K562 (cell line): ENCODE measurements around the gene MORF4L1. TPM values are rescaled to one million over a fixed set of nuclear protein-coding genes. Genes with fewer than 3 reads are reported as not detected.

Experiments used
- ATAC-seq: fragments of 200-7000 bp; cut with Tn5 transposase; 3 replicates; pipeline ENCODE4 v1.9.1; 2020; ENCODE audit warnings: moderate library complexity
- BruUV-seq: library from RNA; stranded (reverse); fragments of 400-500 nt; replicated peaks from 2 replicates; lab custom pipeline; 2021; lab: Mats Ljungman, UMichigan
- CTCF ChIA-PET: fragments of 300-600 bp; formaldehyde crosslinking; extraction: SDS; loops from one replicate; lab custom pipeline; 2021; ENCODE audit warnings: low intra/inter-chr PET ratio; lab: Yijun Ruan, JAX
- POLR2A ChIA-PET: fragments of 300-600, 350-650 bp; sonication (Branson Sonifier 250); formaldehyde crosslinking; extraction: SDS; loops from one replicate; lab custom pipeline; 2021; ENCODE audit warnings: antibody characterized with exemption, inconsistent platforms; lab: Yijun Ruan, JAX
- DNase-seq, 4 experiments: peaks; one replicate each; pipeline versions ENCODE4 v3.0.0 to v3.0.0-alpha.2; 2011 to 2018; ENCODE audit warnings: low spot score in 3 of 4, mixed read lengths in 3 of 4; ENCODE audit errors: extremely low read depth in 1 of 4
- FAIRE-seq: peaks from 2 replicates; lab custom pipeline; 2011; peaks lifted over from hg19 to GRCh38; lab: Jason Lieb, UNC
- H2AFZ ChIP-seq: 2 replicates; pipeline ENCODE4 v1.6.0; 2011; ENCODE audit warnings: low read depth, low read length, control low read depth, inconsistent platforms
- H3K27ac ChIP-seq: fragments of 200-600 bp; 3 replicates; pipeline ENCODE4 v1.8.0; 2011; ENCODE audit warnings: low read depth, mild to moderate bottlenecking, control low read depth, inconsistent platforms, low read length, moderate library complexity, mixed read lengths; ENCODE audit errors: extremely low read depth
- H3K27me3 ChIP-seq, 2 experiments: fragments of 300-600 bp in 1 of 2; 2 replicates in 1 of 2; 3 replicates in 1 of 2; pipeline versions ENCODE4 v1.6.0 to v1.8.0; 2011; ENCODE audit warnings: inconsistent platforms in 2 of 2, low read length in 2 of 2, mild to moderate bottlenecking in 1 of 2, mixed read lengths in 1 of 2, moderate library complexity in 1 of 2; ENCODE audit not compliant: control insufficient read depth in 2 of 2, insufficient read depth in 2 of 2
- H3K36me3 ChIP-seq: fragments of 300-600 bp; 3 replicates; pipeline ENCODE4 v1.8.0; 2011; ENCODE audit warnings: mild to moderate bottlenecking, low read length, inconsistent platforms; ENCODE audit not compliant: control insufficient read depth, insufficient read depth
- H3K4me1 ChIP-seq, 2 experiments: fragments of 200-600 bp in 1 of 2; replicated peaks in 1 of 2; 2 replicates in 1 of 2; 3 replicates in 1 of 2; pipeline versions ENCODE4 v1.5.1 to v1.8.0; 2011; ENCODE audit warnings: inconsistent platforms in 2 of 2, low read length in 2 of 2, mild to moderate bottlenecking in 1 of 2, mixed read lengths in 1 of 2, moderate library complexity in 1 of 2; ENCODE audit not compliant: control insufficient read depth in 2 of 2, insufficient read depth in 2 of 2
- H3K4me2 ChIP-seq: 2 replicates; pipeline ENCODE4 v1.6.1; 2011; ENCODE audit warnings: low read length, control low read depth, inconsistent platforms, mixed read lengths; ENCODE audit not compliant: insufficient read depth
- H3K4me3 ChIP-seq: fragments of 200-600 bp; sonication (generic), shearing (Covaris generic); 2 replicates; pipeline ENCODE4 v1.5.1; 2016; ENCODE audit warnings: control low read depth, inconsistent platforms
- H3K79me2 ChIP-seq: fragments of 200-600 bp; 3 replicates; pipeline ENCODE4 v1.8.0; 2011; ENCODE audit warnings: low read length, inconsistent platforms; ENCODE audit not compliant: control insufficient read depth, insufficient read depth
- H3K9ac ChIP-seq, 2 experiments: 2 replicates each; pipeline versions ENCODE4 v1.6.0 to v1.6.1; 2011; ENCODE audit warnings: low read depth in 2 of 2, low read length in 2 of 2, control low read depth in 1 of 2, inconsistent platforms in 1 of 2, mild to moderate bottlenecking in 1 of 2, mixed read lengths in 1 of 2; ENCODE audit not compliant: insufficient read depth in 1 of 2
- H3K9me1 ChIP-seq: one replicate; pipeline ENCODE4 v1.6.0; 2011; ENCODE audit warnings: inconsistent platforms, mild to moderate bottlenecking, low read length, moderate library complexity; ENCODE audit not compliant: control insufficient read depth, insufficient read depth
- H3K9me3 ChIP-seq: replicated peaks from 2 replicates; pipeline ENCODE4 v1.5.1; 2011; ENCODE audit warnings: low read depth, low read length, inconsistent platforms; ENCODE audit not compliant: control insufficient read depth, insufficient read depth
- H4K20me1 ChIP-seq: replicated peaks from 2 replicates; pipeline ENCODE4 v1.6.1; 2011; ENCODE audit warnings: low read length, inconsistent platforms, mixed read lengths; ENCODE audit not compliant: control insufficient read depth, insufficient read depth
- GABPA ChIP-seq: fragments of 200-800 bp; sonication (Bioruptor generic); conservative IDR thresholded peaks from 2 replicates; pipeline ENCODE4 v1.6.1; 2016; ENCODE audit warnings: low read depth, missing genetic modification characterization, missing compliant biosample characterization
- MAZ ChIP-seq, 2 experiments: fragments of 450-650 bp in 1 of 2; sonication (generic) in 1 of 2; formaldehyde crosslinking; IDR thresholded peaks in 1 of 2; conservative IDR thresholded peaks in 1 of 2; 2 replicates each; pipeline versions ENCODE4 v1.4.0 to v1.5.0; 2020; ENCODE audit warnings: mild to moderate bottlenecking in 1 of 2, missing genetic modification reagents in 1 of 2
- NR2F6 ChIP-seq: fragments of 450-650 bp; formaldehyde crosslinking; IDR thresholded peaks from 2 replicates; pipeline ENCODE4 v1.4.0; 2020; ENCODE audit warnings: mild to moderate bottlenecking
- ZBTB11 ChIP-seq, 3 experiments: fragments of 200-800 bp in 1 of 3; fragments of 250-450 bp in 1 of 3; fragments of 450-650 bp in 1 of 3; sonication (Bioruptor Pico) in 1 of 3; sonication (Bioruptor generic) in 1 of 3; formaldehyde crosslinking in 1 of 3; IDR thresholded peaks; 2 replicates each; pipeline versions ENCODE4 v1.6.1 to v1.8.0; 2016 to 2022; ENCODE audit warnings: mild to moderate bottlenecking in 2 of 3, missing genetic modification characterization in 2 of 3, missing compliant biosample characterization in 1 of 3, moderate library complexity in 1 of 3
- WGBS: fragments of 100-300 bp; shearing (Covaris generic); methylation state at CpG from one replicate; pipeline ENCODE4 v1.1.6; 2016; ENCODE audit warnings: low coverage, mixed read lengths; ENCODE audit not compliant: insufficient coverage; ENCODE audit errors: missing lambda C conversion rate; 5-methylcytosine and 5-hydroxymethylcytosine counted together
- in situ Hi-C: fragments of 300-500 bp; cut with MboI; formaldehyde crosslinking; loops from 4 replicates; pipeline ENCODE4 v1.15.0; 2018; ENCODE audit warnings: inconsistent platforms, mixed read lengths
- intact Hi-C: fragments of 100-400 bp; cut with micrococcal nuclease; formaldehyde crosslinking; loops from 2 replicates; pipeline ENCODE4 v1.14.2; 2022
- polyA plus RNA-seq, 8 experiments: library from polyadenylated mRNA; depleted of rRNA in 4 of 8; stranded (reverse) in 5 of 8; unstranded in 3 of 8; fragments of >200 nt; fragmentation: Nextera tagmentation in 2 of 8; fragmentation: Illumina TruSeq in 1 of 8; extraction: Ambion mirVana in 2 of 8; extraction: Trizol in 1 of 8; gene quantifications; 2 replicates each; pipeline versions ENCODE4 v1.2.1 to v1.2.3, GENCODE V29; 2011 to 2014; ENCODE audit warnings: inconsistent platforms in 1 of 8, missing spikeins in 1 of 8
- total RNA-seq, 7 experiments: library from RNA; depleted of rRNA in 6 of 7; stranded (reverse); fragments of >200 nt in 6 of 7; fragmentation: Illumina TruSeq in 2 of 7; extraction: Trizol in 2 of 7; gene quantifications; 2 replicates each; pipeline versions ENCODE4 v1.2.1 to v1.2.3, GENCODE V29; 2011 to 2021; ENCODE audit warnings: low replicate concordance in 1 of 7

The MORF4L1 gene
- total and polyA plus RNA-seq, 9 of the 15 experiments (the other 6 are each of a cell fraction or from before 2014, with no cell fraction given) = 127 to 615 (median 281) TPM

GRCh38 chr15:78830514-78831228, 42.0 kb upstream of the MORF4L1 start:
- Histone ChIP-seq H3K4me2 (no peak overlapping the region), H3K9me1 (no peaks in the 10 kb centered on the region), H3K9me3 (no peaks in the 10 kb centered on the region), H3K4me1 (peaks cover 0 to 17% of the 10 kb centered on the region in 2 experiments; a peak in 2 of 5 replicates), H3K27me3 (peaks cover 36 to 50% of the 10 kb centered on the region in 2 experiments; a peak in 4 of 5 replicates), H4K20me1 (no peaks in the 10 kb centered on the region; the same call in 1 of the 2 replicates), H3K27ac (no peak overlapping the region), H3K4me3 (no peak overlapping the region), H3K36me3 (no peaks in the 10 kb centered on the region), H3K79me2 (no peaks in the 10 kb centered on the region), H3K9ac (no peak overlapping the region), H2AFZ (no peak overlapping the region)
- peak; percentile 64 for ATAC-seq
- POLR2A ChIA-PET = interaction anchor here (1.2 kb wide), 1 partner anchor 20 kb away, joined by 3 read pairs; no protein-coding TSS in a partner anchor
- in situ Hi-C loops = no loop called here
- no peak for TF ChIP-seq NR2F6 (CRISPR knock-in tag)
- no peak for TF ChIP-seq MAZ (CRISPR knock-in tag; conservative IDR thresholded peaks at IDR 0.05 in 1 of 2, IDR thresholded peaks at IDR 0.05 in 1 of 2)
- peak in 1 of 3 experiments; percentile 40; a peak in 1 of 6 replicates for TF ChIP-seq ZBTB11 (CRISPR knock-in tag; IDR thresholded peaks at IDR 0.05)
- 0 out of 2 replicates have a peak, but pooled peaks have one; percentile 20 for TF ChIP-seq GABPA
- BruUV-seq = no TSS peak
- FAIRE-seq = no peak
- no peak for DNase-seq
- intact Hi-C loops = no loop called here
- 14% methylated on average over 38 of the region's 52 CpGs for WGBS
- CTCF ChIA-PET = no interaction called here
